MV-4-11 (cell line): ENCODE data around the gene RYR2.
A peak's percentile ranks its signal among the peaks of the same experiment; 100 is the strongest.

Experiments used
- DNase-seq: peaks from one replicate; lab custom pipeline; 2025; lab: John Stamatoyannopoulos, UW

The RYR2 gene

DNA sequence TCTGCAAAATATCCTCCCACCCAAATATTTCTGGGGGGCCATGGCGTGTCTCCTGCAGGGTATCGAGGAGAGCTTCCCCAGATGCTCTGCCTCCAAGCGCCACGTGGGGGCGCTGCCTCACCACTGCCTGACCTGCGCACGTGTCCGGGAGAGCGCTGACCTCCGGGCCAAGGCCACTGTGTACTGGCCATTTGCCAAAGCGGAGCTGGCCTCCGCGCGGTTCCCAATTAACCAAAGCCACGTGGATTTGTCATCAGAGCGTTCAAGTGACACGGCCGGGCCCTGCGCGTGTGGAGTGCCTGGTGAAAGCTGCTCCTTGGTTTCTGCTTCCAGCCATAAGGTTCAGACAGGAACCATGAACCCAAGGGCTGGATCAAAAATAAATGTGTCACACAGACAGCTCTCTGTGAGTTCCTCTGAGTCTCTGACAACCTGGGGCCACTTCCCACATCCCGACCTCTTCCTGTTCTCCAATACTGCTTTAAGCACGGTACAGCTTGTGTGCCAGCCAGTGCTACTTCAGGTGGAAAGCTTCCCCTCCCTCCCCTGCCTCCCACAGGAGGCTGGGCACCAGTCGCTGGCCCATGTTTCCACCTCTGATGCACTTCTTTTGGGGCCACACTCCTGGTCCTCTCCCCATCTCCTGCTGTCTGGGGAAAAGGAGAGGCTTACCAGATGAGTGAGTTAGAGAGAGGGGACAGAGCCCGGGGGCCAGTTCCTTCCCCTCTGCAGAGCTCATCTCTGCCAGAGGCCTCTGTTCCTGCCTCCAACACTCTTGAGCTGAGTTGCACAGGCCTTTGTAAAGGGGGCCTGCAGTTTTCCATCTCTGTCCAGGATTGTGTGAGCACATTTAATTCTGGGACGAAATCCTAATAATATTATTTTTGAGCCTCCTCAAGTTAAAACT is 822.6 kb downstream of the RYR2 start:
- DNase-seq, result peak; percentile 68

DNA sequence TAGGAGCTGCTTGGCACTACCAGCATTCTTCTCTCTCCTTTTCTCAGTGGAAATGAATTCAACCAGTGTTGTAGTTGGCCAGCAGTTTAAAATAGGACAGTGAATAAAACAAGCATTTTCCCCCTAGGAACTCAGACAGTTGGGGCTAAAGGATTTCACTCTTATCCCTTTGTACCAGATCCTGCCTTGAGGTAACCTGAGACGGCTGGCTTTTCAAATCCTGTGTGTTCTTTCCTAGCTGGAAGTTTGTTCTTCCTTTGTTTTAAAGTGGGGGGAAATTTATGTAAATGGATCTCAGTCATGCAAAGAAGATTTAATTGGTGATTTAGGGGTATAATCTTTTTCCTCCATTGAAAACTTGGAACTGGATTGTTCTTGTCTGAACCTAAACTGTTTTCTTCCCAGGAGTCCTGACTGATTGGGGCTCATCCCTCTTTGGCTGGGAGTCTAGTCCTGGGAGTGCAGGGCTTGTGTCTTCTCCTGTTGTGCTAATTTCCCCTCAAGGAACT is 825.5 kb downstream of the RYR2 start:
- DNase-seq, result no peak

DNA sequence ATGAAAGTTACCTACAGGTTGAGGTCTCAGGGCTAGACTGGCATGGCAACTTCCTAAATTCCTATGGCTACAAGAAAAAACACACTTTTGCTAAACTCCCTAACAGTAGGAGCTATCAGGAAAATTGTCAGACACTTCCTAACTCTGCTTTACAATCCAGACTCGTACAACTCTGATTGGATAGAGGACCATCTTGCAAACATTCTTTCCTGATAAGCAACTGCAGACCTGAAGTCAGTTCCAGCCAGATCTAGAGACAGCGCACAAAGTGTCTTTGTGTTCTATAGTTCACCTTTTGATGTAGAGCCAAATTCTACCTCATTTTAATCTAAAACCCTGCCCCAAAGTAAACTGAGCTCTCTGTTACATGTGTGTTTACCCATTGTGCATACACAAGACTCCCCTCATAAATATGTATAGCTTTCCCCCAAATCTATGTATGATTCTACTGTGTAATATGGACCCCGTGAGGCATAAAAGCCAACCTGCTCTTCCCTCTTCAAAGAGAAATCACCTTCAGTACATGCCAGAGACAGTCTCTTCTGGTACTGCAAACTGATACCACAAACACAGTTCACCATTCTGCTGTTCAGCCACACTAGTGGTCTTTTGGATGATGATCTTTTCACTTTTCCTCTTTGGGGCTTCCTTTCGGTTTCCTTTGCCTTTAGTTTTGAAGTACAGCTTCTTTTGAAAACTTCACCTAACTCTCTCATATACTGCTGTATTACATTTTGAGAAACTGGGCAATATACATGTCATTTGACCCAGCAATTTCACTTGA is 827.0 kb downstream of the RYR2 start:
- no peak for DNase-seq

DNA sequence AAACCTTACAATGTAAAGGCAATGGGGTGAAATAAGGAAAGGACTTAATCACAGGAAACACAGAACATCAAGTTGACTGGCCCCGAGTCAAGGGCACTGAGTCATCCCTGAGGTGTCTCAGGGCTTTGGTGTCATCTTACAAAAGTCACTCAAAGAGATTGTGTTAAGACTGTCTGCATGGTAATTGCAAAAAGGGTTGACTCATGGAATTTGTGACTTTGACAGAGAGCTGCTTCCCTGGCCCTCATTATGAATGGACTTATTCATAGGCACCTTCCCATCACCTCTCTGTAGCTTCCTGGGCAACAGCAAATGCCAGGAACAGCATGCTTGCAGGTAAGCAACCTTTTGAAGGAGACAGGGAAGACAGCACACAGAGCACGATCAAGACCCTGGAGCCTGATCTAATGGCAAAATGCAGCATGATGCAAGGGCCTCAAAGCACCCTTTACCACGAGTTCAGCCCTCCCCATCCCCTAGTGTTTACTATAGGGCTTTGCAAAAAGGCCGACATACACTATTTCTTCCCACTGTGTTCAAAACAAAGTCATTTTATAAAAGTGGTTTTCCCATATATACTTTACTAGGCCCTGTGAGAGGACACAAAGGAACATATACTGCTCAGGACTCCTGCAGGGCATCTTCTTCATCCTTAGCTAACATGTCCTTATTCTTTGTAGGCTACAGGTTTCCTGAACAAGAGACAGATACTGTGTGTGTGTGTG is 831.7 kb downstream of the RYR2 start:
- peak; percentile 71 for DNase-seq

DNA sequence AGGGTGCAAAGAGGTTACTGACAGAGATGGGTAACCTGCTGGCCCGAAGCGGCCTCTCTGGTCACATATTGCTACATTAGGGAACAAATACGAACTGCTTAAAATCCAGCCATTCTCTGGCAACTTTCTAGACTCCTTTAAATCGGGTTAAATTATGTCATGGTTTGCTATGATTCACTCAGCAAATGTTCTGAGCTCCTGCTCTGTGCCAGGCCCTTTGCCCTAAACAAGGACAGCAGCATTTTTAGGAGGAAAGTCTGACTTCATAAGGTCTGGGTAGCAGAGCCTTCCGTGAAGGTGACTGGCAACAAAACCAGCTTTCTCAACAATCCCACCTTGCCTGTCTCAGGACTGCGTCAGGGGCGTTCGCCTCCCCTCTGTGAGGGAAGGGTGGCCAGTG is 833.3 kb downstream of the RYR2 start:
- DNase-seq, result no peak

DNA sequence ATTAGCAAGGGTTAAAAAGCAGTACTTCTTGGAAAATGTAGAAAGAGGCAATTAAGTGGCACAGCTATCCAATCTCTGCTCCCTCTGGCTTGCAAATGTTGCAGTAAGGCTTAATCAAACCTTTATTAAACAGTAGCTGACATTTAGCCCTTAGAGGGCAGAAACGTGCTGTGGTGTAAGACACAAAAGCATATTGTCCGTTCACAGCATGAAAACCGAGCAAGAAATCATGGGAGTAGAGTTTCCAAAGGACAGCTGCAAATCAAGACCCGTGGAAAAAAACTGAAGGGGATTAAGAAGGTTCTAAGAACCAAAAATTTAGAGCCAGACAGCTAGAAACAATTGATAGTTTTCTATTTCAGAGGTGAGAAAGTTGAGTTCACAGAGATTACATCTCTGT is 835.6 kb downstream of the RYR2 start:
- no peak for DNase-seq

DNA sequence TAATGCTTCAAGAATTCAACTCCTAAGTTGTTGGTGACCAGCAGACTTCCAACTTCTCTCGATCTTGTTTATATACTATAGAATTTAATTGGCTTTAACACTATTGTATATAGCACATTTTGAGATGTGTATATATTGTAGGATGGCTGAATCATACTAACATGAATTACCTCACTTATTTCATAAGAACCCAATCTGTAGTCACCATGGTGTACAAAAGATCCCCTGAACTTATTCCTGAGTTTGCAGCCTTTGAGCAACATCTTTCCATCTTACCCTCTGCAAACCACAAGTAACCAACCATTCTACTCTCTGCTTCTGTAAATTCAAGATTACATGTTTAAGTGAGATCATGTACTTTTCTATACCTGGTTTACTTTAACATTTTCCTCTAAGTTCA is 836.4 kb downstream of the RYR2 start:
- no peak for DNase-seq

DNA sequence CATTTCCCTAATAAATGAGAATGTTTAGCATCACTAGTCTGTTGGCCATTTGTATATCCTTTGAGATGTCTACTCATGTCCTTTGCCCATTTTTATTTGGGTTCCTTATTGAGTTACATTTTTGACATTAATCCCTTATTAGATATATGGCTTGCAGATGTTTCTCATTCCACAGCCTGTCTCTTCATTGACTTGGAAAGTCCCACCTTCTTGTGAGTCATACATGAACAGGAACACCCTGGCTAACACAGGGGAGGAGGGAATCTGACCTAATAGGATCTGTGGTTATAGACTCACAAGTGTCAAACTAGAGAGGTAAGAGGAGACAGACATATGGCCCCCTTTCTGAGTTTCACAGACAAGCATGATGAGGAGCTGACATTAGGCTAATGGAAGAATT is 837.2 kb downstream of the RYR2 start:
- DNase-seq, result no peak
